Mesenchymal stem cell (in vitro differentiated cells and primary cell): ENCODE data around the gene DNAH5.

ENCODE experiments used
- DNase-seq: peaks from one replicate; pipeline ENCODE4 v3.0.0-alpha.2; 2013
- H2AFZ ChIP-seq: one replicate; pipeline ENCODE4 v1.6.1; 2013; ENCODE audit warnings: low read depth, mild to moderate bottlenecking, control low read depth, inconsistent platforms, low read length, moderate library complexity
- H2AK5ac ChIP-seq: 2 replicates; pipeline ENCODE4 v1.6.1; 2013; ENCODE audit warnings: low read length, moderate library complexity, mild to moderate bottlenecking, inconsistent platforms; ENCODE audit not compliant: severe bottlenecking
- H2BK120ac ChIP-seq: one replicate; pipeline ENCODE4 v1.6.1; 2013; ENCODE audit warnings: low read depth, mild to moderate bottlenecking, inconsistent platforms, low read length, moderate library complexity
- H2BK12ac ChIP-seq, 2 experiments: one replicate each; pipeline ENCODE4 v1.6.1; 2013; ENCODE audit warnings: inconsistent platforms in 2 of 2, low read length in 2 of 2, mild to moderate bottlenecking in 2 of 2, moderate library complexity in 2 of 2, control low read depth in 1 of 2
- H2BK15ac ChIP-seq: one replicate; pipeline ENCODE4 v1.6.1; 2013; ENCODE audit warnings: mild to moderate bottlenecking, low read depth, inconsistent platforms; ENCODE audit not compliant: poor library complexity, severe bottlenecking
- H2BK5ac ChIP-seq: 2 replicates; pipeline ENCODE4 v1.6.1; 2013; ENCODE audit warnings: low read depth, mild to moderate bottlenecking, low read length, control low read depth, inconsistent platforms; ENCODE audit not compliant: poor library complexity, severe bottlenecking
- H3K14ac ChIP-seq, 2 experiments: one replicate each; pipeline ENCODE4 v1.6.1; 2013; ENCODE audit warnings: inconsistent platforms in 2 of 2, low read length in 2 of 2, control low read depth in 1 of 2, mild to moderate bottlenecking in 1 of 2, moderate library complexity in 1 of 2
- H3K18ac ChIP-seq, 2 experiments: one replicate each; pipeline ENCODE4 v1.6.1; 2013; ENCODE audit warnings: inconsistent platforms in 2 of 2, low read length in 2 of 2, control low read depth in 1 of 2, low read depth in 1 of 2, mild to moderate bottlenecking in 1 of 2
- H3K23ac ChIP-seq, 2 experiments: one replicate each; pipeline ENCODE4 v1.6.1; 2013; ENCODE audit warnings: inconsistent platforms in 2 of 2, low read length in 2 of 2, mild to moderate bottlenecking in 2 of 2, moderate library complexity in 2 of 2, control low read depth in 1 of 2
- H3K27ac ChIP-seq: 2 replicates; pipeline ENCODE4 v1.5.1; 2013; ENCODE audit warnings: mild to moderate bottlenecking, moderate library complexity, low read length, control low read depth, inconsistent platforms; ENCODE audit not compliant: poor library complexity, severe bottlenecking
- H3K27me3 ChIP-seq, 2 experiments: 2 replicates each; pipeline versions ENCODE4 v1.6.1 to v1.7.0; 2013; ENCODE audit warnings: low read length in 2 of 2, mild to moderate bottlenecking in 2 of 2, moderate library complexity in 2 of 2, control low read depth in 1 of 2, inconsistent platforms in 1 of 2; ENCODE audit not compliant: control insufficient read depth in 1 of 2, insufficient read depth in 1 of 2
- H3K36me3 ChIP-seq, 2 experiments: 2 replicates each; pipeline versions ENCODE4 v1.6.1 to v1.7.0; 2013; ENCODE audit warnings: low read length in 2 of 2, control low read depth in 1 of 2, inconsistent platforms in 1 of 2, low read depth in 1 of 2, mild to moderate bottlenecking in 1 of 2; ENCODE audit not compliant: insufficient read depth in 2 of 2, control insufficient read depth in 1 of 2
- H3K4ac ChIP-seq, 2 experiments: one replicate each; pipeline ENCODE4 v1.6.1; 2013; ENCODE audit warnings: inconsistent platforms in 2 of 2, low read length in 2 of 2, mild to moderate bottlenecking in 2 of 2, moderate library complexity in 2 of 2, control low read depth in 1 of 2, low read depth in 1 of 2
- H3K4me1 ChIP-seq: 2 replicates; pipeline ENCODE4 v1.6.1; 2013; ENCODE audit warnings: low read depth, low read length, control low read depth; ENCODE audit not compliant: control insufficient read depth, insufficient read depth
- H3K4me2 ChIP-seq: 2 replicates; pipeline ENCODE4 v1.6.1; 2013; ENCODE audit warnings: low read length, mild to moderate bottlenecking, inconsistent platforms; ENCODE audit not compliant: poor library complexity, severe bottlenecking
- H3K4me3 ChIP-seq, 2 experiments: 2 replicates each; pipeline versions ENCODE4 v1.5.1 to v1.7.0; 2013; ENCODE audit warnings: low read length in 2 of 2, mild to moderate bottlenecking in 2 of 2, control low read depth in 1 of 2, low read depth in 1 of 2; ENCODE audit not compliant: insufficient read depth in 1 of 2
- H3K79me1 ChIP-seq: replicated peaks from 2 replicates; pipeline ENCODE4 v1.6.1; 2013; ENCODE audit warnings: mild to moderate bottlenecking, control low read depth, low read length, inconsistent platforms; ENCODE audit not compliant: poor library complexity, severe bottlenecking
- H3K9ac ChIP-seq: 2 replicates; pipeline ENCODE4 v1.7.0; 2013; ENCODE audit warnings: mild to moderate bottlenecking, low read length, moderate library complexity
- H3K9me3 ChIP-seq: 2 replicates; pipeline ENCODE4 v1.7.0; 2013; ENCODE audit warnings: mild to moderate bottlenecking, low read length; ENCODE audit not compliant: control insufficient read depth
- H4K8ac ChIP-seq: one replicate; pipeline ENCODE4 v1.6.1; 2013; ENCODE audit warnings: inconsistent platforms, mild to moderate bottlenecking, low read length, moderate library complexity
- H4K91ac ChIP-seq: one replicate; pipeline ENCODE4 v1.6.1; 2013; ENCODE audit warnings: mild to moderate bottlenecking, low read length, inconsistent platforms
- WGBS: methylation state at CpG from one replicate; pipeline ENCODE4 v1.1.7; 2013; ENCODE audit warnings: mixed read lengths; 5-methylcytosine and 5-hydroxymethylcytosine counted together

The DNAH5 gene

DNA sequence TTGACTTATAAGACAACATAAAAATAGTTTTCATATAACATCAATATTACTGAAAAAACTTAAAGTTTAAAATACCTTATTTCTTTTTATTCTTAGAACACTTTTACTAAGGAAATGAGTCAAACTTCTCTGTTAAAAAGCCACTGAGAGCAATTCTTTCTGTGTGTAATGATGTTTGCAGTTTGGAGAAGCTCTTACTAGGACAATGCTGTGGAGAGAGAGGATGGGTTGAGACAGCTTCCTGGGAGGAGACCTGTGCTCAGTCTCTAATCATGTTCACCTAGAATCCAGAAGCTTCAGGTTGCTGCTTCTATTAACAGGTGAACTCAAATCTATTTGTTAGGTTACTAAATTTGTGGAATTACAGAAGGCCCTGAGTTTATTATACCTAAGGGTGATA lies 198.5 kb downstream of the DNAH5 start:
- no peak for DNase-seq
- Histone ChIP-seq H3K4me1 (no peaks in the 10 kb centered on the region), H3K9ac (no peak overlapping the region), H2AK5ac (no peak overlapping the region), H2BK15ac (no peak overlapping the region), H3K18ac (no peak overlapping the region), H3K4me2 (no peak overlapping the region), H3K27me3 (no peaks in the 10 kb centered on the region), H2BK12ac (no peak overlapping the region), H3K36me3 (no peaks in the 10 kb centered on the region), H3K4ac (no peak overlapping the region), H4K8ac (no peak overlapping the region), H2BK120ac (no peak overlapping the region), H3K27ac (no peak overlapping the region), H3K79me1 (no peaks in the 10 kb centered on the region), H4K91ac (no peak overlapping the region), H3K23ac (no peak overlapping the region), H3K4me3 (no peak overlapping the region), H3K9me3 (no peaks in the 10 kb centered on the region), H2AFZ (no peak overlapping the region), H2BK5ac (no peak overlapping the region), H3K14ac (no peak overlapping the region)

DNA sequence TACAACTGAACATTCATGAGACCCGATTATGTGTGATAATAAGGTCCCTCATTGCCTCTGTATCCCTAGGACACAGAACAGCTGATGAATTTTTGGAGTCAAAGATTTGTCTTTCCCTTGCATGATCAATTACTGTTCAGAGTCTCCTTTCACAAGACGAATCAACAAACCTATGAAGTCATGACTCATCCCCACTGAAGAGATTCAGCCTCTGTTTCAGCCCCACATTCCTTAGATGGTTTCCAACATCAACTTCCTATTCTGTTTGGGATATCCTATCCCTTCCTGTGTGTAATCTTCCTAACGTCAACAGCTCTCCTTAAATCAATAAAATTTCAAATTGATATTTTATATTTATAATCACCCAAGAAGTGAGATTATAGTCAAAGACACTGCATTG lies 199.0 kb downstream of the DNAH5 start:
- no peaks in the 10 kb centered on the region for H3K36me3 ChIP-seq
- H3K23ac ChIP-seq = no peak overlapping the region
- H3K9ac ChIP-seq = no peak overlapping the region
- peak; percentile 59 for DNase-seq
- no peak overlapping the region for H3K4me2 ChIP-seq
- no peak overlapping the region for H3K4me3 ChIP-seq
- no peak overlapping the region for H4K8ac ChIP-seq
- H3K9me3 ChIP-seq = no peaks in the 10 kb centered on the region
- H3K4me1 ChIP-seq = no peaks in the 10 kb centered on the region
- H3K14ac ChIP-seq = no peak overlapping the region
- H4K91ac ChIP-seq = no peak overlapping the region
- H2BK15ac ChIP-seq = no peak overlapping the region
- no peak overlapping the region for H2AFZ ChIP-seq
- no peak overlapping the region for H2BK12ac ChIP-seq
- no peaks in the 10 kb centered on the region for H3K27me3 ChIP-seq
- no peak overlapping the region for H2BK5ac ChIP-seq
- WGBS = 25% methylated on average over 2 of the region's 3 CpGs
- H2AK5ac ChIP-seq = no peak overlapping the region
- peak overlapping the region; percentile 23 for H3K27ac ChIP-seq
- H3K4ac ChIP-seq = no peak overlapping the region
- H3K18ac ChIP-seq = no peak overlapping the region
- H2BK120ac ChIP-seq = no peak overlapping the region
- no peaks in the 10 kb centered on the region for H3K79me1 ChIP-seq

DNA sequence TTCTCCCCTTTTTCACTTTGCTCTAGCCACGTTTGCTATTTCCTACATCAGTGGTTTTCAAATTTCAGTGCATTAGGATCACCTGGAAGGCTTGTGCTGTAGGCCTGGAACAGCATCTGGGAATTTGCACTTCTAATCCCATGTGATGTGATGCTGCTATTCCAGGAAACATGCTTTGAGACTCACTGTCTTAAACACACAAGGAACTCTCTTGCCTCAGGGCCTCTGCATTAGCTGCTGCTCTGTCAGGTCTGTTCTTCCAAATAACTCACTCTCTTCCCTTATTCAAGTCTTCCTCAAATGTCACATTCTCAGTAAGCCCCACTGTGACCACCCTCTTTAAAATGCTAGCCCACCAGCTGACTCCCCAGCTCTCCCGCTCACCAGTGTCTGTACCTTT lies 204.0 kb downstream of the DNAH5 start:
- Histone ChIP-seq H4K8ac (no peak overlapping the region), H3K27me3 (no peaks in the 10 kb centered on the region), H2AK5ac (no peak overlapping the region), H3K23ac (no peak overlapping the region), H3K18ac (no peak overlapping the region), H3K4me3 (no peak overlapping the region), H2BK120ac (no peak overlapping the region), H2AFZ (no peak overlapping the region), H3K4me1 (no peaks in the 10 kb centered on the region), H3K27ac (no peak overlapping the region), H3K4ac (no peak overlapping the region), H3K9me3 (peaks cover 4% of the 10 kb centered on the region), H3K4me2 (no peak overlapping the region), H2BK5ac (no peak overlapping the region), H3K36me3 (no peaks in the 10 kb centered on the region), H2BK12ac (no peak overlapping the region), H4K91ac (no peak overlapping the region), H3K14ac (no peak overlapping the region), H2BK15ac (no peak overlapping the region), H3K9ac (no peak overlapping the region), H3K79me1 (no peaks in the 10 kb centered on the region)
- no peak for DNase-seq
- 27% methylated on average over 1 of the region's 2 CpGs for WGBS

DNA sequence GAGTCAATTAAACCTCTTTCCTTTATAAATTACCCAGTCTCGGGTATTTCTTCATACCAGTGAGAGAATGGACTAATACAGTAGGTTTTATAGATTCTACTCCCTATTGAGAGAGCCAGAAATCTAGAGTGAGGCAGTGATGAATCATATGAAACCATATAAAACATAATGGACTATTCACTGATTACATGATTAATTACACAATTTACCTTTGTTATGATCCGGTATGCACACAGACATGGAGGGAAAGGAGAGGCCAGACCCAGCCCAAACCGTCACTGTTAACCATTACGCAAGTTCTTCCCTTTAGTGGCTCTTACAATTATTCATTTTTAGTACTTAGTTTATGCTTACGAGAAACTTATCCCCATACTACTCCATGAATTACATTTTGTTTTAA lies 205.0 kb downstream of the DNAH5 start:
- Histone ChIP-seq H3K4me1 (no peaks in the 10 kb centered on the region), H4K8ac (no peak overlapping the region), H3K9ac (no peak overlapping the region), H3K27me3 (no peaks in the 10 kb centered on the region), H2BK5ac (no peak overlapping the region), H2BK15ac (no peak overlapping the region), H4K91ac (no peak overlapping the region), H3K79me1 (no peaks in the 10 kb centered on the region), H3K4me2 (no peak overlapping the region), H2BK12ac (no peak overlapping the region), H3K14ac (no peak overlapping the region), H2AK5ac (no peak overlapping the region), H3K9me3 (peaks cover 4% of the 10 kb centered on the region), H2BK120ac (no peak overlapping the region), H3K27ac (no peak overlapping the region), H3K36me3 (no peaks in the 10 kb centered on the region), H3K4ac (no peak overlapping the region), H3K18ac (no peak overlapping the region), H2AFZ (no peak overlapping the region), H3K23ac (no peak overlapping the region), H3K4me3 (no peak overlapping the region)
- DNase-seq = no peak
- WGBS = 88% methylated on average over 4 of the region's 5 CpGs
